Heart left ventricle (tissue), 16 donors: ENCODE measurements around the gene REPS2. TPM values are rescaled to one million over a fixed set of nuclear protein-coding genes. Genes with fewer than 3 reads are reported as not detected.

Experiments
- ATAC-seq, 4 donors: fragments of 200-7000 bp; cut with Tn5 transposase; one replicate each; pipeline ENCODE4 v1.9.1; 2020 to 2022; ENCODE audit warnings: moderate library complexity in 4 of 4, mild to moderate bottlenecking in 3 of 4, moderate number of reproducible peaks in 1 of 4
- DNase-seq, 5 donors: peaks; one replicate each; pipeline ENCODE4 v3.0.0-alpha.2; 2020
- H3K27ac ChIP-seq, 12 donors: fragments of 200-600 bp; sonication (generic) in 4 of 12; one replicate each; pipeline versions ENCODE4 v1.5.0 to v1.8.0; 2016 to 2022; ENCODE audit warnings: mild to moderate bottlenecking in 2 of 12
- H3K27me3 ChIP-seq, 9 donors: fragments of 200-600 bp; sonication (generic) in 2 of 9; one replicate each; pipeline versions ENCODE4 v1.5.1 to v1.8.0; 2016 to 2022; ENCODE audit warnings: mild to moderate bottlenecking in 3 of 9
- H3K36me3 ChIP-seq, 9 donors: fragments of 200-600 bp; sonication (generic) in 2 of 9; one replicate each; pipeline versions ENCODE4 v1.5.0 to v1.8.0; 2018 to 2022; ENCODE audit warnings: mild to moderate bottlenecking in 2 of 9
- H3K4me1 ChIP-seq, 12 donors: fragments of 200-600 bp; sonication (generic) in 4 of 12; one replicate each; pipeline versions ENCODE4 v1.5.0 to v1.8.0; 2016 to 2022; ENCODE audit warnings: mild to moderate bottlenecking in 3 of 12
- H3K4me3 ChIP-seq, 12 donors: fragments of 200-600 bp; sonication (generic) in 4 of 12; one replicate each; pipeline versions ENCODE4 v1.5.0 to v1.8.0; 2017 to 2022; ENCODE audit warnings: mild to moderate bottlenecking in 9 of 12, moderate library complexity in 4 of 12
- H3K9me3 ChIP-seq, 12 donors: fragments of 200-600 bp; sonication (generic) in 4 of 12; one replicate each; pipeline versions ENCODE4 v1.5.0 to v1.8.0; 2016 to 2022; ENCODE audit warnings: mild to moderate bottlenecking in 1 of 12
- POLR2A ChIP-seq, 2 donors: fragments of 450-650 bp; IDR thresholded peaks; one replicate each; pipeline ENCODE4 v1.6.1; 2017; ENCODE audit warnings: antibody characterized with exemption in 2 of 2, mild to moderate bottlenecking in 2 of 2, moderate library complexity in 2 of 2
- WGBS, 4 donors: extraction: QIAGEN DNeasy Blood & Tissue Kit in 2 of 4; methylation state at CpG; one replicate each; pipeline versions ENCODE4 v1.1.5 to v1.1.7; 2013 to 2018; 5-methylcytosine and 5-hydroxymethylcytosine counted together
- intact Hi-C, 10 donors: fragments of 100-400 bp; cut with DNase I; formaldehyde crosslinking; loops; one replicate each; pipeline versions ENCODE4 v1.11.1 to v1.14.2; 2022
- polyA plus RNA-seq, 2 donors: library from polyadenylated mRNA; stranded (reverse); fragments of 200-250 nt; gene quantifications; one replicate each; pipeline ENCODE4 v1.2.3, GENCODE V29; 2013
- total RNA-seq, 9 donors: library from RNA; depleted of rRNA in 2 of 9; stranded (reverse); fragments of >200 nt in 2 of 9; fragmentation: NEBNext Ultra II Directional in 3 of 9; extraction: Animal tissue kit (Norgen Biotek cat#: 25700) in 3 of 9; gene quantifications; one replicate each; pipeline versions ENCODE4 v1.1.0 to v1.2.4, GENCODE V29; 2016 to 2023
- TF ChIP-seq, protein P1 (sequence below), 12 donors: fragments of 200-600 bp; sonication (generic) in 4 of 12; IDR thresholded peaks; one replicate each; pipeline versions ENCODE4 v1.5.0 to v1.8.0; 2018 to 2022; ENCODE audit warnings: antibody characterized with exemption in 12 of 12, mild to moderate bottlenecking in 5 of 12
- donor health status: ischemic (EF 13 %, LVEDD 7.1; RV severe dilation, severe dysfunction).
- donor health status: healthy with polysubstance abuse.
- donor health status: DM: no; HTN: yes; CAD: no.
- donor health status: DM: no; HTN: no; CAD: no.
- donor health status: ischemic (EF 25% LVEDD 6.9; RV normal size, moderate dysfunction).
- donor health status: ischemic (EF 25% LVEDD 5.7; RV mildly dilated, moderate dysfunction).
- donor health status: healthy.
- donor health status: DM: yes; HTN: yes; CAD: no.
- donor health status: ischemic (EF 35%, LVEDD 5.7; RV mildly dilated, moderate dysfunction).
- donor health status: nonischemic (EF 11% LVEDD 7.7; RV severe dilation, severe dysfunction).
- donor health status: DM: yes; HTN: yes; CAD: no.
- donor health status: PGD.
- donor health status: ischemic (EF 29% LVEDD 5.4; RV normal size, mild dysfunction).
- donor health status: nonischemic (EF 23%, LVEDD 6.1; RV moderate dilation, normal function).

REPS2 gene
- total and polyA plus RNA-seq, 11 donors: 0.89 to 11.9 (median 6.5) TPM

DNA sequence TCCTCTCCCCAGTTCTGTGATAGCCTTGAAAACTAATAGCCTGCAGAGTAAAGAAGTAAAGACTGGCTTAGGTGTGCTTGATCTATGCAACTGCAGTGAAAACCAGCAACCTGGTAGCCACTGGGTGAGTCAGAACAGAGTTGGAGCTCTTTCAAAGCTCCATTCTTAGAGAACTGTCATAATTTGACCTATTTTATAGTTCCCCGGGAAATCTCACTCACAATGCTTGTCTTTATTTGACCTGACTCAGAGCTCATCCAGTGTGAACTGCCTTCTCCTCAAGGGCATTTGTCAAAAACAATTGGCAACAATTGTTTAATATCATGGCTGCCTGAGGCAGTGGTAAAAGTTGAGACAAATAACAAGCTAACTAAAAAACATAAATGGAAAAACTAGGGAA lies 215.5 kb downstream of the REPS2 start:
- TF ChIP-seq, protein P1, sequence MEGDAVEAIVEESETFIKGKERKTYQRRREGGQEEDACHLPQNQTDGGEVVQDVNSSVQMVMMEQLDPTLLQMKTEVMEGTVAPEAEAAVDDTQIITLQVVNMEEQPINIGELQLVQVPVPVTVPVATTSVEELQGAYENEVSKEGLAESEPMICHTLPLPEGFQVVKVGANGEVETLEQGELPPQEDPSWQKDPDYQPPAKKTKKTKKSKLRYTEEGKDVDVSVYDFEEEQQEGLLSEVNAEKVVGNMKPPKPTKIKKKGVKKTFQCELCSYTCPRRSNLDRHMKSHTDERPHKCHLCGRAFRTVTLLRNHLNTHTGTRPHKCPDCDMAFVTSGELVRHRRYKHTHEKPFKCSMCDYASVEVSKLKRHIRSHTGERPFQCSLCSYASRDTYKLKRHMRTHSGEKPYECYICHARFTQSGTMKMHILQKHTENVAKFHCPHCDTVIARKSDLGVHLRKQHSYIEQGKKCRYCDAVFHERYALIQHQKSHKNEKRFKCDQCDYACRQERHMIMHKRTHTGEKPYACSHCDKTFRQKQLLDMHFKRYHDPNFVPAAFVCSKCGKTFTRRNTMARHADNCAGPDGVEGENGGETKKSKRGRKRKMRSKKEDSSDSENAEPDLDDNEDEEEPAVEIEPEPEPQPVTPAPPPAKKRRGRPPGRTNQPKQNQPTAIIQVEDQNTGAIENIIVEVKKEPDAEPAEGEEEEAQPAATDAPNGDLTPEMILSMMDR (IDR thresholded peaks at IDR 0.05): no peak
- TF ChIP-seq POLR2A (IDR thresholded peaks at IDR 0.05): no peak
- H3K4me1 ChIP-seq: no peaks in the 10 kb centered on the region
- WGBS, 4 donors: 85 to 94% (median 88%) methylated on average over 1 of the region's 1 CpG
- peaks cover 0 to 51% (median 21%) of the 10 kb centered on the region in 12 donors for H3K9me3 ChIP-seq
- no peaks in the 10 kb centered on the region for H3K27me3 ChIP-seq
- no peak for ATAC-seq
- intact Hi-C loops: no loop called here
- H3K4me3 ChIP-seq: no peak overlapping the region
- no peak overlapping the region for H3K27ac ChIP-seq
- no peak for DNase-seq
- H3K36me3 ChIP-seq: no peaks in the 10 kb centered on the region

DNA sequence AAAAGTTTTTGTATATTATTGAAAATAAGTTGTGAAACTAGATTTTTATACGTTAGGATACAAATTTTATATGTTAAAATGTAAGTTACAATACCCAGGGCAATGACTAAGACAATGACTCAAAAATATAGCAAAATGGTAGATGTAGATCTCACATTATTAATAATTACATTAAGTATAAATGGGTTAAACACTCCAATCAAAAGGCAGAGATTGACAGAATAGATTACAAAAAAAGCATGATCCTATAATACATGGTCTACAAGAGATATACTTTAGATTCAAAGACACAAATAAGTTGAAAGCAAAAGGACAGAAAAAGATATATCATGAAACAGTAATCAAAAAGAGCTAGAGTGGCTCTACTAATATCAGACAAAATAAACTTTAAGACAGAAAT lies 217.6 kb downstream of the REPS2 start:
- no peak overlapping the region for H3K27ac ChIP-seq
- H3K27me3 ChIP-seq: no peaks in the 10 kb centered on the region
- intact Hi-C loops: no loop called here
- H3K36me3 ChIP-seq: no peaks in the 10 kb centered on the region
- H3K9me3 ChIP-seq: peaks cover 0 to 51% (median 21%) of the 10 kb centered on the region in 12 donors
- 78 to 100% (median 89%) methylated on average over 1 of the region's 1 CpG for WGBS, 4 donors
- no peaks in the 10 kb centered on the region for H3K4me1 ChIP-seq
- no peak overlapping the region for H3K4me3 ChIP-seq
- DNase-seq (no peak), ATAC-seq (no peak)
- TF ChIP-seq, protein P1 (IDR thresholded peaks at IDR 0.05): no peak
- no peak for TF ChIP-seq POLR2A (IDR thresholded peaks at IDR 0.05)

DNA sequence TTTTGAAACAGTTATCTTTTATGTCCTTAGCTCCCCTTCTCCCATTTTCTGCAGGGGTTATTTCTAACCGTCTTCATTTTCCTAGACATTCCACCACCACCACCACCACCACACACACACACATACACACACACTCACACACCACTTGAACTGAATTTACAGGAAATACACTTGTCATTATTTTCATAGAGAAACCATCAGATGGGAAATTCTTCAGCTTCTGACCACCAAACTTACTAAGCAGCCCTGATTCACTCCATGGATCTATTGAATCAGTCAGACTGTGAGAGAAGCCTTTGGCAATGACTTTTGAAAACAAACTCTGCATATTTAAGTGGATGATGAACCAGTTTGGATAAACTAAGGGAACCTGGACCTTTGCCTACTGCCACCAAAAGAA lies 218.5 kb downstream of the REPS2 start:
- Histone ChIP-seq H3K9me3 (peaks cover 0 to 51% (median 21%) of the 10 kb centered on the region in 12 donors), H3K4me3 (no peak overlapping the region), H3K27me3 (no peaks in the 10 kb centered on the region), H3K36me3 (no peaks in the 10 kb centered on the region), H3K4me1 (no peaks in the 10 kb centered on the region), H3K27ac (no peak overlapping the region)
- TF ChIP-seq, protein P1 (IDR thresholded peaks at IDR 0.05): no peak
- TF ChIP-seq POLR2A (IDR thresholded peaks at IDR 0.05): no peak
- 90 to 96% (median 95%) methylated on average over 1 of the region's 1 CpG for whole genome bisulfite sequencing, 4 donors
- ATAC-seq (no peak), DNase-seq (no peak)
- intact Hi-C loops: no loop called here

DNA sequence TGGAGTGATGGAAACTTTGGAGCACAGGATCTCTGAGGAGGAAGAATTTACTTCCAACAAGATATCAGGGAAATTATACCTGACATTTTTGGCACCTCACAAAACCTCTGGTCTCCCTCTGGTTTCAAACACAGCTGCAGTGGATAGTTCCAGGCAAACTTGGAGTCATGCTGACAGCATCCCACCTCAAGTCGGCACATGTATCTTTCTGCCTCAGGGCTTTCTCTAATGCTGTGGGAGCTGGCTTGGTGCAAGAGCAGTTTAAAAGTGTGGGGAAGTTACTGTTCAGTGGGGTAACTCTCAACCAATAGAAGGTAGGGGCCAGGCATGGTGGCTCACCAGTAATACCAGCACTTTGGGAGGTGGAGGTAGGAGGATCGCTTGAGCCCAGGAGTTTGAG lies 221.5 kb downstream of the REPS2 start:
- Histone ChIP-seq H3K4me3 (no peak overlapping the region), H3K4me1 (no peaks in the 10 kb centered on the region), H3K27me3 (no peaks in the 10 kb centered on the region), H3K9me3 (peaks cover 0 to 24% (median 12%) of the 10 kb centered on the region in 12 donors), H3K36me3 (no peaks in the 10 kb centered on the region), H3K27ac (no peak overlapping the region)
- intact Hi-C loops: no loop called here
- TF ChIP-seq, protein P1 (IDR thresholded peaks at IDR 0.05): no peak
- TF ChIP-seq POLR2A (IDR thresholded peaks at IDR 0.05): no peak
- 90 to 100% (median 95%) methylated on average over 2 of the region's 2 CpGs for WGBS, 4 donors
- no peak for DNase-seq
- no peak for ATAC-seq
